ENCODE results near the gene SLC26A2. TPM values are rescaled to one million over a fixed set of nuclear protein-coding genes. Genes with fewer than 3 reads are reported as not detected.

Gene SLC26A2
- total RNA-seq, 4 donors from 2014 or later = 3.0 to 9.9 (median 6.9) TPM

DNA sequence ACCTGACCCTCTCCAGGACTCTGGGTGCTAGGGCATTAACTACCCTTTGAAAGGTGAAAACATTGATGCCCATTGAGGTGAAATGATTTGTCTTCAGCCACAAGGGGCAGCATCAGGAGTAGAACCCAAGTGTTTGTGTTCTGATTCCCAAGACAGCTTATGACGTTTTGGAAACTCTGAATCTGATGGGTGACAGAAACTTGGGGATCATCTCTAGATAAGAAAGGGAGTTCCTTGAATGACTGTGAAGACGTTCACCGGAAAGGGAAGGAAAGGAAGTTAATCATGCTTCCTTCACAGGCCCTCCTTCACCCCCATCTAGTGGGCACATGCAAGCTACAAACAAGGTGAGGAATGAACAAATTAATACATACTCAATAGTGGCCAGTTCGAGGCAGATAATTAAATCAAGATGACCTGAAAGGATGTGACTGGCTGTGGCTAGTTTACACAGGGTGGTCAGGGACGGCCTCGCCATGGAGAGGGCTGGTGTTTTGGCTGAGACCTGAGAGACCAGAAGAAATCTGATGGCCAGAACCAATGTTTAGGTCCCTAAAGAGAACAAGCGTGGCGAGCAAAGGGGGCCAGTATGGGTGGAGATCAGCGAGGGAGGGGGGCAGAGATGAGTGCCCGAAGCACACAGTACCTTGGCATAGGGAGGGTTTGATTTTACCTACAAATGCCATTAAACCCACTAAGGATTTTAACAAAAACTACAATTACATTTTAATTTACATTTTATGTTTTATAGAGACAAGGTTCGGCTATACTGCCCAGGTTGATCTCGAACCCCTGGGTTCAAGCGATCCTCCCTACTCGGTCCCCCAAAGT, 937 bp upstream of the SLC26A2 start:
- intact Hi-C loops (cut with DNase I; ENCODE audit: low total_unique reads) = loop anchor here (1.0 to 5.0 kb wide), 3 partner anchors 27 to 102 kb away; partner anchors contain the start of genes HMGXB3 and TIGD6
- no peaks in the 10 kb centered on the region for H3K9me3 ChIP-seq
- no peaks in the 10 kb centered on the region for H3K36me3 ChIP-seq
- H3K4me3 ChIP-seq = peak overlapping the region; percentile 83 to 97 (median 93)
- DNase-seq = no peak
- TF ChIP-seq, protein P1, sequence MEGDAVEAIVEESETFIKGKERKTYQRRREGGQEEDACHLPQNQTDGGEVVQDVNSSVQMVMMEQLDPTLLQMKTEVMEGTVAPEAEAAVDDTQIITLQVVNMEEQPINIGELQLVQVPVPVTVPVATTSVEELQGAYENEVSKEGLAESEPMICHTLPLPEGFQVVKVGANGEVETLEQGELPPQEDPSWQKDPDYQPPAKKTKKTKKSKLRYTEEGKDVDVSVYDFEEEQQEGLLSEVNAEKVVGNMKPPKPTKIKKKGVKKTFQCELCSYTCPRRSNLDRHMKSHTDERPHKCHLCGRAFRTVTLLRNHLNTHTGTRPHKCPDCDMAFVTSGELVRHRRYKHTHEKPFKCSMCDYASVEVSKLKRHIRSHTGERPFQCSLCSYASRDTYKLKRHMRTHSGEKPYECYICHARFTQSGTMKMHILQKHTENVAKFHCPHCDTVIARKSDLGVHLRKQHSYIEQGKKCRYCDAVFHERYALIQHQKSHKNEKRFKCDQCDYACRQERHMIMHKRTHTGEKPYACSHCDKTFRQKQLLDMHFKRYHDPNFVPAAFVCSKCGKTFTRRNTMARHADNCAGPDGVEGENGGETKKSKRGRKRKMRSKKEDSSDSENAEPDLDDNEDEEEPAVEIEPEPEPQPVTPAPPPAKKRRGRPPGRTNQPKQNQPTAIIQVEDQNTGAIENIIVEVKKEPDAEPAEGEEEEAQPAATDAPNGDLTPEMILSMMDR (IDR thresholded peaks at IDR 0.05 in 4 of 5, conservative IDR thresholded peaks at IDR 0.05 in 1 of 5) = peak in 3 of 5 experiments; percentile 26 to 49 (median 40)
- TF ChIP-seq POLR2A (IDR thresholded peaks at IDR 0.05) = no peak
- in situ Hi-C loops (cut with MboI; ENCODE audit: low sequenced_read_pairs in 4 of 4) = no loop called here
- H3K27me3 ChIP-seq = no peaks in the 10 kb centered on the region
- H3K27ac ChIP-seq = peak overlapping the region; percentile 89 to 93 (median 90)
- ATAC-seq = no peak
- H3K4me1 ChIP-seq = peaks cover 8 to 15% of the 10 kb centered on the region in 2 donors

DNA sequence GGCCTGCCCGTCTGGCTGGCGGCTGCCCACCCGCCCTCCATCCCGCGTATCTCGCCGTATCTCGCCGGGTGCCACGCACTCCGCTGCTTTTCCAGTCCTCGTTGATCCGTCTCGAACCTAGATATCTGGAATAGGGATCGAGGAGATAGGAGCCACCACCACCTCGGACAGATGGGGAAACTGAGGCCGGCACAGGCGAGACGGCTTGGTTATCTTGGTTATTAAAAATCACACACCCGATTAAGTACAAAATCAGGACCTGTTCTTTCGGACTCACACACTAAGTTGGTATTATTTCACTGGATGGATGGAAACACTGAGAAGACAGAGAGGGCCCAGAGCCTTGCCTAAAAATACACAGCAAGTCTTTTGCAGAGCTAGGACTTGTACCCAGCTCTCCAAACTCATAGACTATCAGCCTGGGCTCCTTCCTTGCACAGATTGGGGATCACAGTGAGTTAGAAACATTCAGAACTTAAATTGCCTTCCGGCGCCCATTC, 678 bp downstream of the SLC26A2 start:
- H3K27me3 ChIP-seq = no peaks in the 10 kb centered on the region
- intact Hi-C loops (cut with DNase I; ENCODE audit: low total_unique reads) = loop anchor here (2.0 to 5.0 kb wide), 2 partner anchors 40 to 104 kb away; partner anchors contain the start of genes HMGXB3 and TIGD6
- TF ChIP-seq, protein P1 (IDR thresholded peaks at IDR 0.05 in 4 of 5, conservative IDR thresholded peaks at IDR 0.05 in 1 of 5) = no peak
- no peak for TF ChIP-seq POLR2A (IDR thresholded peaks at IDR 0.05)

DNA sequence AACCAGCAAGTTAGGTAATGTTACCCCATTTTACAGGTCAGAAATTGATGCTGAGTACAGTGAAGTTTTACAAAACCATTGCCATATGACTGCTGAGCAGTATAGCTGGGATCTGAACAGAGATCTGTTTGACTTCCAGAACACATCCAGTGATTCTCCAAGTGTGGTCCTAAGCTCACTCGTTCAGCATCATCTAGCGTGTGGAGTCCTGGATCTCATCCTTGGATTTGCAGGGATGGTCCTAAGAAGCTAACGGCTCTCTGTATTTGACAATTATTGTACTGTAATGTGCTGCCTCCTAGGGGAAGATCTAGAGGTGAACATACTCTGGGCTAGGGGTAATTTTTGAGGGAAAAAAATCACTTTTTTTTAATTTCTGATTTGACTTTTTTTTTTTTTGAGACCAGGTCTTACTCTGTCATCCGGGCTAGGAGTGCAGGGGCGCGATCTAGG, 1.4 kb downstream of the SLC26A2 start:
- intact Hi-C loops (cut with DNase I; ENCODE audit: low total_unique reads) (loop anchor here (2.0 to 5.0 kb wide), 2 partner anchors 39 to 105 kb away; partner anchors contain the start of genes HMGXB3 and TIGD6), in situ Hi-C loops (cut with MboI; ENCODE audit: low sequenced_read_pairs in 4 of 4) (no loop called here)
- no peaks in the 10 kb centered on the region for H3K9me3 ChIP-seq
- peaks cover 8 to 15% of the 10 kb centered on the region in 2 donors for H3K4me1 ChIP-seq
- ATAC-seq = no peak
- no peaks in the 10 kb centered on the region for H3K36me3 ChIP-seq
- no peak for DNase-seq
- TF ChIP-seq POLR2A (IDR thresholded peaks at IDR 0.05) = no peak
- TF ChIP-seq, protein P1 (IDR thresholded peaks at IDR 0.05 in 4 of 5, conservative IDR thresholded peaks at IDR 0.05 in 1 of 5) = peak in 2 of 5 experiments; percentile 14 to 24
- H3K27me3 ChIP-seq = no peaks in the 10 kb centered on the region
- H3K27ac ChIP-seq = no peak overlapping the region
- H3K4me3 ChIP-seq = no peak overlapping the region

More for the DNA sequence above, 678 bp downstream of the SLC26A2 start:
- in situ Hi-C loops (cut with MboI; ENCODE audit: low sequenced_read_pairs in 4 of 4) = no loop called here
- peak overlapping the region; percentile 89 to 93 (median 90) for H3K27ac ChIP-seq
- DNase-seq (no peak), ATAC-seq (no peak)
- peak overlapping the region; percentile 83 to 97 (median 93) for H3K4me3 ChIP-seq
- H3K36me3 ChIP-seq = no peaks in the 10 kb centered on the region
- no peaks in the 10 kb centered on the region for H3K9me3 ChIP-seq
- H3K4me1 ChIP-seq = peaks cover 8 to 15% of the 10 kb centered on the region in 2 donors

DNA sequence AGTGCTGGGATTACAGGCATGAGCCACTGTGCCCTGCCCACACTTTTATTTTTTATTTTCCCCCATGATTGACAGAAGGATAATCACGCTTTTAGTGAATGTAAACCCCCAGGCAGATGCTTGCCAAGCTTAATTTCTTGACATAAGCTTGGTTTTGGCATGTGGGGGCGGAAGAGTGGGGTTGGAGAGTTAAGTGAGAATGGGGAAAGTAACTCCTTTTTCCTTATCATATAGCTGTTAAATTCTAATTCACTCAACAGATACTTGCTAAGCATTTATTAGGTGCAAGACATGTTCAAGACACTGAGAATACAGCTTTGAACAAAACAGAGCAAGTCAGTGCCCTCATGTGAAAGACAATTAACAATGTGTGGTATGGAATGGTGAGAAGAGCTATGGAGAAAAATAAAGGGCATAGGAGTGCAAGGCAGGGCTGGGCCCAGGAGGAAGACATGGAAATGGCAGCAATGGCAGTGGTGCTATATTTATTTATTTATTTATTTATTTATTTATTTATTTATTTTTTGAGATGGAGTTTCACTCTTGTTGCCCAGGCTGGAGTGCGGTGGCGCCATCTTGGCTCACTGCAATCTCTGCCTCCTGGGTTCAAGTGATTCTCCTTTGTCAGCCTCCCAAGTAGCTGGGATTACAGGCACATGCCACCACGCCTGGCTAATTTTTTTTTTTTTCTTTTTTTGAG, 2.2 kb downstream of the SLC26A2 start:
- Histone ChIP-seq H3K4me1 (peaks cover 8 to 15% of the 10 kb centered on the region in 2 donors), H3K27ac (no peak overlapping the region), H3K4me3 (no peak overlapping the region), H3K36me3 (no peaks in the 10 kb centered on the region), H3K9me3 (no peaks in the 10 kb centered on the region), H3K27me3 (no peaks in the 10 kb centered on the region)
- TF ChIP-seq, protein P1 (IDR thresholded peaks at IDR 0.05 in 4 of 5, conservative IDR thresholded peaks at IDR 0.05 in 1 of 5) = no peak
- no peak for TF ChIP-seq POLR2A (IDR thresholded peaks at IDR 0.05)
- DNase-seq (no peak), ATAC-seq (no peak)
- in situ Hi-C loops (cut with MboI; ENCODE audit: low sequenced_read_pairs in 4 of 4) = no loop called here
- intact Hi-C loops (cut with DNase I; ENCODE audit: low total_unique reads) = loop anchor here (5.0 kb wide), 1 partner anchor 105 kb away; no protein-coding TSS in a partner anchor
